NT2/D1 (cell line): ENCODE results near the gene POLG.
A peak's percentile ranks its signal among the peaks of the same experiment; 100 is the strongest.

Source experiments
- SUZ12 ChIP-seq: IDR thresholded peaks from 2 replicates; pipeline ENCODE4 v1.6.1; 2011; ENCODE audit not compliant: insufficient read length, insufficient read depth; ENCODE audit errors: extremely low read depth
- YY1 ChIP-seq: IDR thresholded peaks from 2 replicates; pipeline ENCODE4 v1.6.1; 2011; ENCODE audit not compliant: insufficient read length, insufficient read depth
- ZNF274 ChIP-seq: IDR thresholded peaks from 2 replicates; pipeline ENCODE4 v1.6.1; 2011; ENCODE audit warnings: mild to moderate bottlenecking, low read depth, low read length

DNA sequence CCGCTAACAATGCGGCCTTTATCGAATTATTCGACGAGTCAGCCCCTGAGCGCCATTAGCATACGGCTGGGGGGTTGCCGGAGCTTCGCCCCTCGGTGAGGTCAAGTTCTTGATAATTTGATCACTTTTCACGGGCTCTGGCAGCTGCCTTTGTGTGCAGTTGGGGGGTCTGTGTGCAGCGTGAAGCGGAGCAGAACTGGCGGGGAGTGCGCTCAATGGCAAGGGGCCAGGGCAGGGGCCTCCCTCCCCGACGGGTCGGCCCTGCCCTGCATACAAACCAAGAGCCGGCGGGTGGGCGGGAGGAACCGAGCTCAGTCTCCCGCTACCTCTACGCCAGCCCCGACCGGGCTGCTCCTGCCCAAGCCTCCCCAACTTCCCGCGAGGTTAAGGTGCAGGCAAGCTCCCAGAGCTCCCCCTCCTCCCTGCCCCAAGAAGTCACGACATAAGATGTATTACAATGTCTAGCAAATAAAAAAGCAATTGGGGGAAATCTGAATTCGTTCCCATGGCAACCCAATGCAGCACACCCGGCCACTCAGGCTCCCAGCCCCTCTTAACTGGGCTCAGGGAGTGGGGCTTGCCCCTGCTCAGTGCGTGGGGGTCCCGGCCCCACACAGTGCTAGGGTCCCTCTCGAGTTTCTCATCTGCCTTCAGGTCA lies 34.1 kb upstream of the POLG start:
- TF ChIP-seq YY1 (no peak), ZNF274 (no peak), SUZ12 (peak; percentile 89)
